H54 (cell line): ENCODE data around the gene JAG2.

ENCODE experiments used
- DNase-seq: peaks from one replicate; pipeline ENCODE4 v3.0.0; 2011; ENCODE audit warnings: low spot score, mixed read lengths; ENCODE audit not compliant: insufficient read length
- FAIRE-seq: peaks from 3 replicates; lab custom pipeline; 2011; peaks lifted over from hg19 to GRCh38; lab: Jason Lieb, UNC
- POLR2A ChIP-seq: IDR thresholded peaks from 2 replicates; pipeline ENCODE4 v1.6.1; 2011; ENCODE audit warnings: low read depth, mild to moderate bottlenecking, low read length

JAG2 gene

DNA sequence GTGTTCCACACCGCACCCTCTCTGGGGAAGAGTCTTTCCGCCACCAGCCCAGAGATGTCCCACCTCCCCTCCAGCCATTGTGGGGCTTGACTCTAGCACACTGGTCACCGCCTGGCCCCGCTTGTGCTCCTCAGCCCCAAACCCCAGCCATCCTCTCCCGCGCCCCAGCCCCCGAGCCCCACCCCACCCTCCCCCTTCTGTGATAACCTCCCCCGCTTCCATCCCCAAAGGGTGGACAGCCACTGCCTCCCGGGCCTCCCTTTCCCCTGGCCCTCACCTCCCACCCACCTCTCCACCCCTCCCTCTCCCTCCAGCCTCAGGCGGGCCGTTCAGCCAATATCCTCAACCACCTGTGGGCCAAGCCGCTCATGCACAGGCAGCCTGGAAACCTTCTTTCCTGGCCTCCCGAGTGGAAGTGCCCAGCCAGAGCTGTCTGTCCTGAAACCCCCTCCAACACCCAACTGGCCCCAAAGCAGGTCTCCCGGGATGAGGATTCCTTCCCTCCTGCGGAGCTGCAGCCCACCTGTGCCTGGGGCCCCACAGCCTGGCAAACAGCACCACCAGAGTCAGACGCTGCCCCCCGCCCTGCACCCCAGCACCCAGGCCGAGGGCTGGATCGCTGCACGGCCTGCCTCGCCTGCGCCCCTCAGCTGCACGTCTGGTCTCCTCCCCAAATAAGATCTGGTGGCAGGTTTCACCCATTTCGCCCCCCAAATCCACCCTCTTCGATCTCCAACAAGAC lies 39.6 kb upstream of the JAG2 start:
- FAIRE-seq (no peak), DNase-seq (no peak)
- no peak for TF ChIP-seq POLR2A

DNA sequence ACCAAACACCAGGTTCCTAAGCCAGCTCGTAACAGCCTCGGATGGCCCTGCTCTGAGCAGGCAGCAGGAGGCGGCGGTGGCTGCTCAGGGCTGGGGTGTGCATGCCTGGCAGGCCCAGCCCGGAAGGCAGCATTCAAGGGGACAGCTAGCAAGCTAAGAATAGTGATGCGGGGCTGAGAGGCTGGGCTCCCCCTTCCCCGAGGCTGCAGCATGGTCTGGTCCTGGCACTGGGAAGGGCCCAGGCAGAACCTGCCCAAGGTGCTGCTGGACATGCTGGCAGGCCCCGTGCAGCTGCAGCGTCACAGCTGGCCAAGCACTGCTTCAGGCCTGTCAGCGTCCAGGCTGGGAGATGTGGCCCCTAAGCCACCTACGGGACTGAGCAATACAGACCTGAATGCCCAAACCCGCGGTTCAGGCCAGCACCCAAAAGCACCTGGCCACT lies 38.9 kb upstream of the JAG2 start:
- FAIRE-seq (no peak), DNase-seq (no peak)
- TF ChIP-seq POLR2A = no peak

DNA sequence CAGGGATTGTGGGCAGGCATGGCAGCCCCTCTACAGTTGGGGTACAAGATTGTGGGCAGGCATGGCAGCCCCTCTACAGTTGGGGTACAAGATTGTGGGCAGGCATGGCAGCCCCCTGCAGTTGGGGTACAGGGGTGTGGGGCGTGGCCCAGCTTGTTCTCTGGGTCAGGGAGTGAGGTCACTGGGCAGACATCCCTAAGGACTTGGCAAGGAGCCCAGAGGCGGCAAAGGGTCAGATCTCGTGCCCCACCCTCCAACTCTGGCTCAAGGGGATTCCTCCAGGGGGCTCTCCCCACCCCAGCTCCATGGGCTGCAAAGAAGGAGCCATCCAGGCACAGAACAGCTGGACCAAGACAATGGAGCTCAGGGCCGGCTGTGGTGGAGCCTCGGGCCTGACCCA lies 38.3 kb upstream of the JAG2 start:
- no peak for FAIRE-seq
- TF ChIP-seq POLR2A = no peak
- no peak for DNase-seq

DNA sequence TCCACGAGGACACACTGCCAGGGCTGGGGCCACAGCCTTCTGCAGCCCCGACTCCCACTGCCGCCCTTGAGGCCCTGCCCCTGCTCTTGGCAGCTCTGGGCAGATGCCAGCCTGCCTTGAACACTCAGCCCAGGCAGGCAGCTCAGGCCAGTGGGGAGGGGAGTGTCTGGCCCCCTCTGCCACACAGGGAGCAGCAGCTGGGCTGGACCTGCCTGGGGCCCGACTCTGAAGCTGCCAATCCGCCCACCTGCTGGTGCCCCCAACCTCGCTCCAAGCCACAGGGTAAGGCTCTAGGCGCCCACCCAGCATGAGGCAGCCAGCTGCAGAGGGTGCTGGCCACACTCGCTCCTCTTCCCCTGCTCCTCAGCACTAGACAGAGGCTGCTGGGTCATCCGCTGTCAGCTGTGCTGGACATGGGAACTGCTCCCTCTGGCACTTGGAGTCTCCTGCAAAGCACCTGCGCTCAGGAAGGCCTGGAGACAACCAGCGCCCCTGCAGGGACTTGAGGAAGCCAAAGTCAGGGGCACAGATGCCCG lies 37.2 kb upstream of the JAG2 start:
- no peak for TF ChIP-seq POLR2A
- DNase-seq (no peak), FAIRE-seq (no peak)

DNA sequence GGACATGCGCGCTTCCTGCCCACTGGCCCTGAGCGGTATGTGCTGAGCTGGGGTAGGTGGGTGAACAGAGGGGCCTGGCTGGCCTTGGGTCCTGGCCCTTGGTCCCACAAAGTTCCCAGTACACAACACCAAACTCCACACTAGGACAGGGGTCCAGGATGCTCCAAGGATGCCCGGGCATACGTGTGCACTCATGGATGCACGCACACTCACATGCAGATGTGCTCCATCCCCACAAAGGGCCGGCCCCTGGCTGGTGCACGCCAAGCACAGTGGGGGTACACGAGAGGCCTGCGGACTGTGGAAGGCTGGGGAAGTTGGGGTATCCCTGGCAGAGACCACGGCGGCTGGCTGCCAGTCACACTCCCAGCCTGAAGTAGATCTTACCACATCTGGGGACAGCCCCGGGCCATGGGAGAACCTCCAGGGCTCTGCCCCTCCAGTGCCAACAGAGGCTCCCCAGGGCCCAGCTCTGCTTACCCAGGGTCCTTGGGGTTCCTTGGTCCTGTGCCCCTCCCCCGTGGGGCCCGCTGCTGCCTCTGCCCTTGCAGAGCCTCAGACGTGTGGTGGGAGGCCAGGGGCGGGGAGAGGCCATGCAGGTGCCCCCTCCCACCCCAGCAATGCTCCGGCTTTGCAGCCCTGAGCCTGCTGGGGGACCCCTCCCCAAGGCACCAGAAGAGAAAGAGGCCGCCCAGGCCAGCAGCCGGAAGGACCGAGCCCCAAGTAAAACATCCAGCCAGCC lies 36.5 kb upstream of the JAG2 start:
- no peak for DNase-seq
- FAIRE-seq = no peak
- TF ChIP-seq POLR2A = no peak

DNA sequence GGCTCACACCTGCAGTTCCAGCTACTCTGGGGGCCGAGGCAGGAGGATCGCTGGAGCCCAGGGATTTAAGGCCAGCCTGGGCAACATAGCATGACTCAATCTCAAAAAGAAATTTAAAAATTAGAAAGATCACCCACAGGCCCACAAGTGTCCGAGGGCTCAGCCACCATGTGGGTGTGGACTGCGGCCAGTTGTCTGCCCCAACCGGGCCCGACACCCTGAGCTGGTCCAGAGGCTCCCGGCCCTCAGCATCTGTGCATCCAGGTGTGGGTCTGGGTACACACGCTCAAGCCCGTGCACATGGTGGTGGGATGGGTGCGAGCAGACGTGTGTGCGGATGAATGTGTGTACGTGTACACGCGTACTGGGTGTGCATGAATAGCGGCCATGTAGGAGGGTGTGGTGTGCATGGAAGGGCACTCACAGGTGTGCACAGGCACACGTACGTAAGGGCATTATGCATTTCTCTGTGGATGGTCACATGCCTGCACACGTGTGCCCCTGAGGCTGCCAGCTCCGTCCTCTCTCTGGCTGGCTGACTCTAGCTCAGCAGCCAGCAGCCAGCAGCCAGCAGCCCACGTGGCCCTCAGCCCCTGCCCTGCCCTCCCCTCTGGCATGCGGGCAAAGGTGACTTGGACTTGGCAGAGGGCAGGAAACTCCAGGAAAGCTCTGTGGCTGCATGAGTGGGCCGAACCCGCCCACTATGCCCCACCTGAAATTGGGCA lies 35.8 kb upstream of the JAG2 start:
- FAIRE-seq (peak; percentile 97), DNase-seq (peak; percentile 88)
- TF ChIP-seq POLR2A = no peak

DNA sequence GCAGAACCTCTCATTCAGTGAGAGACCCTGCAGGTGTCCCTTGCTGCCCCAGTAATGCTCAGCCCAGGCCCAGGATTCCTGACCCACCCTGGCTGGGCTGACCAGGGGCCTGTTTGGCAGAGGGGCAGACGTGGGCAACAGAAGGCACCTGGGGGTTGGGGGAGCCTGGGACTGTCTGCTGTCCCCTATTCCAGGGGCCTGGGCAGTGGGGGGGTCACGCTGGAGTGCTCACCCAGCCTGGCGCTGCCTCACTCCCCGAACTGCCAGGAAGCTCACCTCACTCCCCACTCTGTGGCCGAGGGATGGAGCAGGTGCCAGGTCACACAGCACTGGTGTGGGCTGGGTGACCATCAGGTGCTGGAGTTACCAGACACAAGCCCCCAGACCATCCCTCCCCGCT lies 35.1 kb upstream of the JAG2 start:
- DNase-seq (no peak), FAIRE-seq (no peak)
- no peak for TF ChIP-seq POLR2A

DNA sequence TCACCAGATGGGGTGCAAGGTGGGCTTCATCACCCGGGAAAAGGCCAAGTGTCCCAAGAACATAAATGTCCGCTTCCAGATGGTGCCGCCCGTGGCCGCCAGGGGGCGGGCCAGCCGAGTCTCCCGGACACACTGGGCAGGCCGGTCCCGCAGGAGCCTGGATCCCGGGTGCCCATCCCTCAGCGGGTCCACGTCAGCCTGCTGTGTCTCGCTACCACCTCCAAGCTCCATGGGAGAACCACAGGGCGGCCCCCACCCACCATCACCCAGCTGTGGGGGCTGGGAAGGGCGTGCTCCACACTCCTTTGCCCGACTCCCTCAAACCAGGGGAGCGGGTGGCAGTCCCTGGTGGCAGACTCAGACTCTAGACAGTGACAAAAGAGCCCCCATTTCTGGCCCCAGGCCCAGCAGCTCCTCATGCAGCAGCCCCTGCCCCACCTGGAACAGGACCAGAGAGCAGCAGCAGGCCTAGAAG lies 34.5 kb upstream of the JAG2 start:
- FAIRE-seq (no peak), DNase-seq (peak; percentile 92)
- TF ChIP-seq POLR2A = no peak

DNA sequence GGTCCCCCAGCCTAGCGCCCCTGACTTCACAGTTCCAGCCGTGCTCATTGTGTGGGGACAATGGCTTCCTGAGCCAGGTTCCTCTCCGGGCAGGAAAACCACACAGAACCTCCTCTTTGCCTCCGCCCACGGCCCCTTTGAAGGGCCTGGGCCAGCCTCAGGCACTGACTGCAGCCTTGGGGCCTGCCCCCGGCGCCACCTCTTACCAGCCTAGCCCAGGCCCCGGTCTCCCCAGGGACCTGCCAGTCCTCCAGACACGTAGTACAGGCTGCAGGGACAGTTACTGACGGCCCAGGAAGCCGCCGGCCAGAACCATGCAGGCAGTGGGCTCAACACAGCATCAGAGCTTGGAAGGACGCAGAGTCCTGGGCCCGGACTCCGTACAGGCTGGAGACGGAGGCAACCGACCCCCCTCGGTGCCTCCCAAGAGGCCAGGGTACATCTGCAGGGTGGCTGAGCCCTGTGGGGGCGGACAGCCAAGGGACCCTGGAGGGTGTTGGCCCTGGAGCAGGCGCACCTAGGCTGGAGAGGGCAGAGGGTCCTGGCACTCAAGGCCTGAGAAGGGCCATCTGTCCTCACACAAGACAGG lies 33.4 kb upstream of the JAG2 start:
- no peak for TF ChIP-seq POLR2A
- FAIRE-seq = no peak
- no peak for DNase-seq

DNA sequence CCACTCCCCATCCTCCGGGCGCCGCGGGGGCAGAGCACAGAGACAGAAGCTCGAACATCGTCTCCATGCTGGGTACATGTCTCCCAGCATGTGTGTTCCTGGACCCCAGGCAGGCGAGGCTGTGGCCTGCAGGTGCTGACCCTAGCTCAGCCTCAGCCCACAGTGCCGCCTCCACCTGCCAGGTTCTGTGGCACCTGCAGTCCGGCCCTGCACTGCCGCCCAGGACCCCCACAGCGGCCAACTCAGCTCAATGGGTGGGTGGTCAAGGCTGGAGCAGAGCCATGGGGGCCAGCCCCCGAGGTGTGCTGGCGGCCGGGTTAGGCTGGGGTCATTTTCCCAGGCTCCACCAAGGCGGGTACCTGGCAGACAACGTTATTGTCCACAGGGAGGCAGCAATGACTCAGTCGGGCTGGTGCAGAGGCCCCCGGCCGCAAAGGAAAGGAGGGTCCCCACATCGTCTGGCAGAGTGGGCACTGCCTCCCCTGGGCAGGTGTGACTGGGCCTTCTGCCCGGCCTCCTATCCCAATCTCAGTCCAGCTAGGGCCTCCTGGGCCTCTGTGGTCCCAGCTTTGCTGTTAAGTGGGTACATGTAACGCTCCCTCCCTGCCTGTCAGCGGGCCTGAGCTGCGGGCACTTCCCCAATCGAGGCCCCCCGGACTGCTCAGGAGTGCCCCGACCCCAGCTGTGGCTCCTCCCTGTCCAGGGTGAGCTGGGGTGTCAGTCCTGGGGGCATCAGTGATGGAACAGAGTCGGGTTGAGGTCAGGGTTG lies 32.8 kb upstream of the JAG2 start:
- FAIRE-seq (no peak), DNase-seq (no peak)
- no peak for TF ChIP-seq POLR2A

DNA sequence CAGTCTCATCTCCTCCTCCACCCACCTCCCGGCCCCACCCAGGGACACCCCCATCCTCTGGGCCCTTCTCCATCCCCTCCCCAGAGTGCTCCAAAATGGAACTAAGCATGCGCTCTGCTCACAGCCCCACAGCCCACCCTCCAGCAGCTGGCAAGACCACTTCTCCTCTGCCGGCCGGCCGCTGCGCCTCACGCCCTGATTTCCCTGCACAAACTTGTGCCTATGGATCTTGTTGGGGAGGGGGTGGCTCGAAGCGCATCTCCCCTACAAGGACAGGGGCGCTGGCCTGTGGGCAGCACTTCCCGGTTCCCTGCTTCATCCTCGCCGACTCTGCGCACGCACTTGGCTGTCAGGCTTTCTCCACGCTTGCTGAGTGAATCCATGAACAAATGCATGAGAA lies 32.1 kb upstream of the JAG2 start:
- DNase-seq (no peak), FAIRE-seq (no peak)
- no peak for TF ChIP-seq POLR2A

DNA sequence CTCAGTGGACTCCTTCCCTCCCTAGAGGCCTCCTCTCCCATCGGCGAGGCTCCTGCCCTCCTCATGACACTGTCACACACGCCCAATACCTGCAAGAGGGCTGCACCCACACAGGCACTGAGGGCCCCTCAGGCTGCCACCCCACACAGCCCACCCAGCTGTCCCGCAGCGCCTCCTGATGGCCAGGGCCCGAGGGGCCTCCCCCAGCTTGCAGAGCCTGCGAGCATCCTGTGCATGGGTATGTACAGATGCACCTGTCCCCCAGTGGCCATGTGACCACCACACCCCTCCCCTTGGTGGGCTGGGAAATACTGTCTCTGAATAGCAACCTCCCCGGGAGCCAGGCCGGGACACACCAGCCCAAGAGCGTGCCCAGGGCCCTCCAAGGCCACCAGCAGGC lies 31.5 kb upstream of the JAG2 start:
- DNase-seq (no peak), FAIRE-seq (no peak)
- TF ChIP-seq POLR2A = no peak

DNA sequence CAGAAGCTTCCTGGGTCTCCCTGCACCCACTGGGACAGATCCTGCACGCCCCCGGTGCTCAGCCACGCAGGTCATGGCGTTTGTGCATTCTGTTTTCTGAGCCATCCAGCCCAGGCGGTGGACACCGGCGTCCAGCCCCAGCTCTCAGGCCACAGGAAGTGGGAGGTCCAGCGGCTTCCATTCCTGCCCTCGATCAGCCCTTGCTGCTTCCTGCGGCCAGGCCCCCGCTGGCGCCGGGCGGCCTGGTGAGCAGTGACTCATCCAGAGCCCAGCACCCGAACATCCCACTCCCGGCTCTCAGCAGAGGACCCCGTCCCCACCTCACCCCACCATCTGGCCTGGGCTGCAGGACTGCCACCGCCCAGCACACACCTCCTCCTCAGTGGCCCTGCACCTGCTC lies 30.5 kb upstream of the JAG2 start:
- FAIRE-seq (peak; percentile 91), DNase-seq (peak; percentile 98)
- no peak for TF ChIP-seq POLR2A
